ENCODE measurements around the gene DNAJC1.

DNA sequence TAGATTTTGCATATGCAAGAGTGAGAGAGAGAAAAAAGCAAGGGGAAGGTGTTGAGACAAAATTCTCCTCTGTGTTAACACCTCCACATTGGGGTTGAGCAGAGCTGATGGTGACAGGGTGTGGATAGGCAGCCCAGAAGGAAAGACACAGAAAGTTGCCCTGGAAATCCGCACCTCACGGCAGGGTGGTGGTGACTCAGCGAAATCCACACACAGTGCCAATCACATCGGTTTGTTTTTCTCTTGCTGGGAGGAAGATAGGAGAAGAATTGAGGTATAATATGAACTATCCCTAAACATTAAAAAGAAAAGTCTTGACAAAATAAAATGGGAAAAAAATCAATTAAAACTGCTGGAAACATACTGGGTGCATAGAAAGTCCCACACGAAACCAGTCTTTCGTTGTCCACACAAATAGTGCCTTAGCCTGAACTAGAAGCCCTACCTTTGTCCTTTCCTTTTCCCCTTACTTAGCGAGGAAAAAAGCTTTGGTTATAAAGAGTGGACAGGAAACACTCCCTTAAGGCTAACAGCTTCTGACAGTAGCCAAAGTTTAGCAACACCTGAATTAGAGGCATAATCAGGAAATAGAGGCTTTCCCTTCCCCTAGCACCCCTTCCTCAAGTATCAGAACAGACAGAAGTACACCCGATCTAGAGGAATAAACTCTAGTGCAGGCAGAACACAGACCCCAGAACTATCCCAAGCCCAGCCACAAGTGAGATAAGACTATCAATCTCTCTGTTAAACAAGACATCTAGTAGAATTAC lies 39.2 kb upstream of the DNAJC1 start:
- TF ChIP-seq POLR2A (IDR thresholded peaks at IDR 0.05; ENCODE audit: low read length) (no peak), CBX2 (IDR thresholded peaks at IDR 0.05; ENCODE audit: borderline replicate concordance, low read depth) (no peak), KDM5A (IDR thresholded peaks at IDR 0.05) (no peak), RAD21 (conservative IDR thresholded peaks at IDR 0.05 in 1 of 2, IDR thresholded peaks at IDR 0.05 in 1 of 2) (no peak), CEBPB (IDR thresholded peaks at IDR 0.05) (no peak), NPAS2 (CRISPR knock-in tag; IDR thresholded peaks at IDR 0.05; ENCODE audit: borderline replicate concordance) (no peak), TP53 (CRISPR knock-in tag; IDR thresholded peaks at IDR 0.05) (no peak), POLR2AphosphoS2 (conservative IDR thresholded peaks at IDR 0.05; ENCODE audit: low read length) (no peak)
- TF ChIP-seq, protein P1, sequence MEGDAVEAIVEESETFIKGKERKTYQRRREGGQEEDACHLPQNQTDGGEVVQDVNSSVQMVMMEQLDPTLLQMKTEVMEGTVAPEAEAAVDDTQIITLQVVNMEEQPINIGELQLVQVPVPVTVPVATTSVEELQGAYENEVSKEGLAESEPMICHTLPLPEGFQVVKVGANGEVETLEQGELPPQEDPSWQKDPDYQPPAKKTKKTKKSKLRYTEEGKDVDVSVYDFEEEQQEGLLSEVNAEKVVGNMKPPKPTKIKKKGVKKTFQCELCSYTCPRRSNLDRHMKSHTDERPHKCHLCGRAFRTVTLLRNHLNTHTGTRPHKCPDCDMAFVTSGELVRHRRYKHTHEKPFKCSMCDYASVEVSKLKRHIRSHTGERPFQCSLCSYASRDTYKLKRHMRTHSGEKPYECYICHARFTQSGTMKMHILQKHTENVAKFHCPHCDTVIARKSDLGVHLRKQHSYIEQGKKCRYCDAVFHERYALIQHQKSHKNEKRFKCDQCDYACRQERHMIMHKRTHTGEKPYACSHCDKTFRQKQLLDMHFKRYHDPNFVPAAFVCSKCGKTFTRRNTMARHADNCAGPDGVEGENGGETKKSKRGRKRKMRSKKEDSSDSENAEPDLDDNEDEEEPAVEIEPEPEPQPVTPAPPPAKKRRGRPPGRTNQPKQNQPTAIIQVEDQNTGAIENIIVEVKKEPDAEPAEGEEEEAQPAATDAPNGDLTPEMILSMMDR (IDR thresholded peaks at IDR 0.05) = no peak
- TF ChIP-seq, protein P2, sequence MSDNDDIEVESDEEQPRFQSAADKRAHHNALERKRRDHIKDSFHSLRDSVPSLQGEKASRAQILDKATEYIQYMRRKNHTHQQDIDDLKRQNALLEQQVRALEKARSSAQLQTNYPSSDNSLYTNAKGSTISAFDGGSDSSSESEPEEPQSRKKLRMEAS (IDR thresholded peaks at IDR 0.05) = no peak
